HL-60 (cell line): ENCODE data around the gene FARP1.

Experiments
- GABPA ChIP-seq: IDR thresholded peaks from 2 replicates; pipeline ENCODE4 v1.6.1; 2012; ENCODE audit warnings: low read depth
- TF ChIP-seq, protein P1 (sequence below): IDR thresholded peaks from one replicate; pipeline ENCODE4 v1.5.1; 2011; ENCODE audit warnings: low read length, control low read depth, inconsistent platforms; ENCODE audit not compliant: insufficient read depth
- TF ChIP-seq, protein P2 (sequence below): IDR thresholded peaks from 2 replicates; pipeline ENCODE4 v1.6.1; 2012; ENCODE audit warnings: low read depth; ENCODE audit not compliant: insufficient replicate concordance

DNA sequence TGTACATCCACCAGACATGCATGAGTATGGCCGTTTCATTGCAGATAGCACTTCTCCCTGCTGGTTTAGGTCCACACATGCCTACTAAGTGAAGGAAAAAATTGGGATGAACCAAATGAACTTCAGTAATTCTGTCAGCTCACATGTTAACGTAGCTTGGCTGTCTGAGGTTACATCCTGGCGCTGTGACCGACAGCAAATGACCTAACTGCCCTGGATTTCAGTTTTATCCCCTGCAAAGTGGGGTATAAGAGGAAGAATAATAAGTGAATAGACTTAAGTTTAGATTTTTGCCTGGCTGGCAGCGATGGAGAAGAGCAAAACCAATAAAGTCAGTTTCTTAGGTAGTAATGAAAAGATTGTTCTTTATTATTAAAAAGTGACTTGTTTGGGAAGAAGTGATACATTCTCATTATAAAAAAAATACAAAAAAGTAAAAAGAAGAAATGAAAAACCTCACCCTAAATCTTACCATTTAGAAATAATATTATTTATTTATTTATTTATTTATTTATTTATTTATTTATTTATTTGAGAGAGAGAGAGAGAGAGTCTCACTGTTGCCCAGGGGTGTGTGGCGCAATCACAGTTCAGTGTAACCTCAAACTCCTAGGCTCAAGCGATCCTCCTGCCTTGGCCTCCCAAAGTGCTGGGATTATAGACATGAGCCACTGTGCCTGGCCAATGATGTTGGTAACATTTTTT lies 38.4 kb downstream of the FARP1 start:
- TF ChIP-seq, protein P1, sequence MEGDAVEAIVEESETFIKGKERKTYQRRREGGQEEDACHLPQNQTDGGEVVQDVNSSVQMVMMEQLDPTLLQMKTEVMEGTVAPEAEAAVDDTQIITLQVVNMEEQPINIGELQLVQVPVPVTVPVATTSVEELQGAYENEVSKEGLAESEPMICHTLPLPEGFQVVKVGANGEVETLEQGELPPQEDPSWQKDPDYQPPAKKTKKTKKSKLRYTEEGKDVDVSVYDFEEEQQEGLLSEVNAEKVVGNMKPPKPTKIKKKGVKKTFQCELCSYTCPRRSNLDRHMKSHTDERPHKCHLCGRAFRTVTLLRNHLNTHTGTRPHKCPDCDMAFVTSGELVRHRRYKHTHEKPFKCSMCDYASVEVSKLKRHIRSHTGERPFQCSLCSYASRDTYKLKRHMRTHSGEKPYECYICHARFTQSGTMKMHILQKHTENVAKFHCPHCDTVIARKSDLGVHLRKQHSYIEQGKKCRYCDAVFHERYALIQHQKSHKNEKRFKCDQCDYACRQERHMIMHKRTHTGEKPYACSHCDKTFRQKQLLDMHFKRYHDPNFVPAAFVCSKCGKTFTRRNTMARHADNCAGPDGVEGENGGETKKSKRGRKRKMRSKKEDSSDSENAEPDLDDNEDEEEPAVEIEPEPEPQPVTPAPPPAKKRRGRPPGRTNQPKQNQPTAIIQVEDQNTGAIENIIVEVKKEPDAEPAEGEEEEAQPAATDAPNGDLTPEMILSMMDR = no peak
- TF ChIP-seq, protein P2, sequence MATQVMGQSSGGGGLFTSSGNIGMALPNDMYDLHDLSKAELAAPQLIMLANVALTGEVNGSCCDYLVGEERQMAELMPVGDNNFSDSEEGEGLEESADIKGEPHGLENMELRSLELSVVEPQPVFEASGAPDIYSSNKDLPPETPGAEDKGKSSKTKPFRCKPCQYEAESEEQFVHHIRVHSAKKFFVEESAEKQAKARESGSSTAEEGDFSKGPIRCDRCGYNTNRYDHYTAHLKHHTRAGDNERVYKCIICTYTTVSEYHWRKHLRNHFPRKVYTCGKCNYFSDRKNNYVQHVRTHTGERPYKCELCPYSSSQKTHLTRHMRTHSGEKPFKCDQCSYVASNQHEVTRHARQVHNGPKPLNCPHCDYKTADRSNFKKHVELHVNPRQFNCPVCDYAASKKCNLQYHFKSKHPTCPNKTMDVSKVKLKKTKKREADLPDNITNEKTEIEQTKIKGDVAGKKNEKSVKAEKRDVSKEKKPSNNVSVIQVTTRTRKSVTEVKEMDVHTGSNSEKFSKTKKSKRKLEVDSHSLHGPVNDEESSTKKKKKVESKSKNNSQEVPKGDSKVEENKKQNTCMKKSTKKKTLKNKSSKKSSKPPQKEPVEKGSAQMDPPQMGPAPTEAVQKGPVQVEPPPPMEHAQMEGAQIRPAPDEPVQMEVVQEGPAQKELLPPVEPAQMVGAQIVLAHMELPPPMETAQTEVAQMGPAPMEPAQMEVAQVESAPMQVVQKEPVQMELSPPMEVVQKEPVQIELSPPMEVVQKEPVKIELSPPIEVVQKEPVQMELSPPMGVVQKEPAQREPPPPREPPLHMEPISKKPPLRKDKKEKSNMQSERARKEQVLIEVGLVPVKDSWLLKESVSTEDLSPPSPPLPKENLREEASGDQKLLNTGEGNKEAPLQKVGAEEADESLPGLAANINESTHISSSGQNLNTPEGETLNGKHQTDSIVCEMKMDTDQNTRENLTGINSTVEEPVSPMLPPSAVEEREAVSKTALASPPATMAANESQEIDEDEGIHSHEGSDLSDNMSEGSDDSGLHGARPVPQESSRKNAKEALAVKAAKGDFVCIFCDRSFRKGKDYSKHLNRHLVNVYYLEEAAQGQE = no peak
- no peak for TF ChIP-seq GABPA
